Stimulated activated CD4-positive, alpha-beta T cell treated with anti-CD3 and anti-CD28 coated beads, TNF-alpha, amount 100 ng/mL, for 1 hour (primary cell): Measurements from ENCODE around the gene ACP1.
"Not testable (repeated sequence)": the region's sequence is repeated elsewhere in the genome, so short reads cannot be mapped to it uniquely, and the experiment has no call there.

Experiments used
- DNase-seq, 3 donors: peaks; one replicate each; pipeline ENCODE4 v3.0.0-alpha.2; 2020; ENCODE audit warnings: low read depth in 3 of 3, low spot score in 1 of 3

The ACP1 gene

GRCh38 chr2:309148-309953, 44.6 kb downstream of the ACP1 start:
- DNase-seq: no peak

GRCh38 chr2:309954-310510, 45.3 kb downstream of the ACP1 start:
- no peak for DNase-seq

- DNase-seq: no peak
Observed at GRCh38 chr2:310994-311393, 46.2 kb downstream of the ACP1 start.

- no peak for DNase-seq
Observed at GRCh38 chr2:313991-314390, 49.2 kb downstream of the ACP1 start.

GRCh38 chr2:314561-315336, 50.0 kb downstream of the ACP1 start:
- DNase-seq: no peak

- DNase-seq: not testable (repeated sequence)
Observed at GRCh38 chr2:315925-316324, 51.2 kb downstream of the ACP1 start.

GRCh38 chr2:316381-316780, 51.6 kb downstream of the ACP1 start:
- no peak for DNase-seq

GRCh38 chr2:317501-318424, 53.0 kb downstream of the ACP1 start:
- DNase-seq: no peak

GRCh38 chr2:319059-319600, 54.4 kb downstream of the ACP1 start:
- DNase-seq: no peak

GRCh38 chr2:320561-320960, 55.8 kb downstream of the ACP1 start:
- DNase-seq: no peak

- DNase-seq: no peak
Observed at GRCh38 chr2:322326-322725, 57.6 kb downstream of the ACP1 start.

- DNase-seq: no peak
Observed at GRCh38 chr2:323035-323434, 58.3 kb downstream of the ACP1 start.
